Islet of Langerhans (tissue), 1 donor: ENCODE measurements around the gene PARD6A.
"Not testable (repeated sequence)": the region's sequence is repeated elsewhere in the genome, so short reads cannot be mapped to it uniquely, and the experiment has no call there.

Experiments used
- FAIRE-seq: peaks from one replicate; lab custom pipeline; 2011; peaks lifted over from hg19 to GRCh38; lab: Jason Lieb, UNC

The PARD6A gene

GRCh38 chr16:67667817-67668494 lies 7.2 kb downstream of the PARD6A start:
- FAIRE-seq, result no peak

- FAIRE-seq, result no peak
Measured at GRCh38 chr16:67668495-67669157, 7.9 kb downstream of the PARD6A start.

GRCh38 chr16:67669499-67670101 lies 8.8 kb downstream of the PARD6A start:
- FAIRE-seq, result no peak

- FAIRE-seq, result no peak
Measured at GRCh38 chr16:67672306-67672705, 11.5 kb downstream of the PARD6A start.

- FAIRE-seq, result no peak
Measured at GRCh38 chr16:67672739-67673662, 12.2 kb downstream of the PARD6A start.

- FAIRE-seq, result no peak
Measured at GRCh38 chr16:67673712-67674580, 13.2 kb downstream of the PARD6A start.

GRCh38 chr16:67674851-67675578 lies 14.3 kb downstream of the PARD6A start:
- no peak for FAIRE-seq

- FAIRE-seq, result no peak
Measured at GRCh38 chr16:67675579-67675935, 14.8 kb downstream of the PARD6A start.

- FAIRE-seq, result no peak
Measured at GRCh38 chr16:67675999-67676398, 15.2 kb downstream of the PARD6A start.

- FAIRE-seq, result no peak
Measured at GRCh38 chr16:67676516-67676915, 15.8 kb downstream of the PARD6A start.

- FAIRE-seq, result no peak
Measured at GRCh38 chr16:67676939-67677338, 16.2 kb downstream of the PARD6A start.

GRCh38 chr16:67677712-67678111 lies 17.0 kb downstream of the PARD6A start:
- no peak for FAIRE-seq

GRCh38 chr16:67678354-67679023 lies 17.7 kb downstream of the PARD6A start:
- FAIRE-seq, result no peak

- FAIRE-seq, result no peak
Measured at GRCh38 chr16:67679935-67680897, 19.5 kb downstream of the PARD6A start.

GRCh38 chr16:67683767-67684166 lies 23.0 kb downstream of the PARD6A start:
- FAIRE-seq, result no peak

GRCh38 chr16:67685388-67686112 lies 24.8 kb downstream of the PARD6A start:
- FAIRE-seq, result no peak

- not testable (repeated sequence) for FAIRE-seq
Measured at GRCh38 chr16:67693517-67694285, 32.9 kb downstream of the PARD6A start.

GRCh38 chr16:67694611-67695010 lies 33.9 kb downstream of the PARD6A start:
- FAIRE-seq, result no peak
